Activated T-cell treated with anti-CD3 and anti-CD28 coated beads, Interleukin-2, amount 50 U/mL, for 24 hours (primary cell): ENCODE measurements around the gene DDX10.

Experiments
- DNase-seq: peaks from one replicate; pipeline ENCODE4 v3.0.0-alpha.2; 2020
- H3K27ac Mint-ChIP-seq: 2 replicates; pipeline ENCODE4 v1.8.0; 2020; ENCODE audit warnings: mild to moderate bottlenecking, mixed read lengths
- H3K27me3 Mint-ChIP-seq: 2 replicates; pipeline ENCODE4 v1.8.0; 2020; ENCODE audit warnings: mixed read lengths
- H3K36me3 Mint-ChIP-seq: 2 replicates; pipeline ENCODE4 v1.8.0; 2020; ENCODE audit warnings: low read depth, mixed read lengths
- H3K4me1 Mint-ChIP-seq: 2 replicates; pipeline ENCODE4 v1.8.0; 2020; ENCODE audit warnings: low read depth, mixed read lengths
- H3K4me3 Mint-ChIP-seq: 2 replicates; pipeline ENCODE4 v1.8.0; 2020; ENCODE audit warnings: mild to moderate bottlenecking, moderate library complexity, mixed read lengths
- H3K9me3 Mint-ChIP-seq: 2 replicates; pipeline ENCODE4 v1.8.0; 2020; ENCODE audit warnings: mixed read lengths

The DDX10 gene

DNA sequence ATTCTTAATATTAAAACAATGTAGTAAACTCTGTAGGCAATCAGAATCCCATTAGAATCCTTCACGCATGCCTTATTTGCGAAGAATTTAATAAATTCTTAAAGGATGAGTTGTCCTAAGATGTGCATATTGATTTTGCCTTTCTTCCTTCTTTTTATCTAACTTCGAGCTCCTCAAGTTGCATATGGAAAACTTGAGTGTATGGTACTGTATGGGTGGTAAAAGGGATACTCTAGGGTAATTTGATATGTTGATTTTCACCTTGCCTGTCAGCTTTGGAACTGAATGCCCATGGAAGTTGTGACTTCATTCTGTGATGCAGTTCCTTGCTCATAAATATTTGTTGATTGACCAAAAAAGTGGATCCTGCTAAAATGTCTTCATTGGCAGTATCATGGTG is 193.8 kb downstream of the DDX10 start:
- no peak overlapping the region for H3K27ac Mint-ChIP-seq
- H3K4me1 Mint-ChIP-seq: peaks cover 28% of the 10 kb centered on the region
- no peak for DNase-seq
- H3K27me3 Mint-ChIP-seq: no peaks in the 10 kb centered on the region
- no peaks in the 10 kb centered on the region for H3K9me3 Mint-ChIP-seq
- H3K36me3 Mint-ChIP-seq: peaks cover 42% of the 10 kb centered on the region
- H3K4me3 Mint-ChIP-seq: no peak overlapping the region

- H3K4me1 Mint-ChIP-seq: peaks cover 19% of the 10 kb centered on the region
- no peaks in the 10 kb centered on the region for H3K27me3 Mint-ChIP-seq
- H3K36me3 Mint-ChIP-seq: peaks cover 37% of the 10 kb centered on the region
- no peak overlapping the region for H3K4me3 Mint-ChIP-seq
- H3K27ac Mint-ChIP-seq: no peak overlapping the region
- no peak for DNase-seq
- no peaks in the 10 kb centered on the region for H3K9me3 Mint-ChIP-seq
Measured at GRCh38 chr11:108859510-108859909, 194.6 kb downstream of the DDX10 start.

GRCh38 chr11:108863528-108863927 is 198.7 kb downstream of the DDX10 start:
- no peak overlapping the region for H3K4me3 Mint-ChIP-seq
- no peaks in the 10 kb centered on the region for H3K27me3 Mint-ChIP-seq
- H3K4me1 Mint-ChIP-seq: peaks cover 32% of the 10 kb centered on the region
- H3K36me3 Mint-ChIP-seq: peaks cover 16% of the 10 kb centered on the region
- no peak for DNase-seq
- no peaks in the 10 kb centered on the region for H3K9me3 Mint-ChIP-seq
- no peak overlapping the region for H3K27ac Mint-ChIP-seq

DNA sequence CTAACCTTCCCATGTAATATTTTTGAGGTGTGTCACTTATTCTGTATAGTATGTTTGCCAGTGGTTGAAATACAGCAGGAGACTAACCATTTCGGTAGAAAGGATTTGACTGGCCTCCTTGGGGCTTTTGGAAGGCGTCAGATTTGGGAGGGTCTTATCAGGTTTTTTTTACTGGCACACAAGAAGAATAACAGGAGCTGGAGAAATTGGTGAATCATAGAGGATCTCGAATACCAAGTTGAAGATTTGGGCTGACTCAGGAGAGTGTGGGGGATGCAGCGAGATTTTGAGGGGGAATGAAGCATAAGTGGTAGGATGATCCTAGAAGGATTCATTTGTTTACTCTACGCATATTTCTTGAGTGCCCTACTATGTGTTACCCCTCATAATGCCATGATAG is 200.5 kb downstream of the DDX10 start:
- Mint-ChIP-seq H3K27me3 (no peaks in the 10 kb centered on the region), H3K9me3 (no peaks in the 10 kb centered on the region), H3K27ac (no peak overlapping the region), H3K4me1 (peaks cover 33% of the 10 kb centered on the region), H3K4me3 (no peak overlapping the region), H3K36me3 (peaks cover 4% of the 10 kb centered on the region)
- DNase-seq: no peak

GRCh38 chr11:108866781-108867180 is 201.9 kb downstream of the DDX10 start:
- Mint-ChIP-seq H3K27ac (no peak overlapping the region), H3K4me3 (no peak overlapping the region), H3K27me3 (no peaks in the 10 kb centered on the region), H3K9me3 (no peaks in the 10 kb centered on the region), H3K36me3 (peaks cover 2% of the 10 kb centered on the region), H3K4me1 (peaks cover 35% of the 10 kb centered on the region)
- no peak for DNase-seq

DNA sequence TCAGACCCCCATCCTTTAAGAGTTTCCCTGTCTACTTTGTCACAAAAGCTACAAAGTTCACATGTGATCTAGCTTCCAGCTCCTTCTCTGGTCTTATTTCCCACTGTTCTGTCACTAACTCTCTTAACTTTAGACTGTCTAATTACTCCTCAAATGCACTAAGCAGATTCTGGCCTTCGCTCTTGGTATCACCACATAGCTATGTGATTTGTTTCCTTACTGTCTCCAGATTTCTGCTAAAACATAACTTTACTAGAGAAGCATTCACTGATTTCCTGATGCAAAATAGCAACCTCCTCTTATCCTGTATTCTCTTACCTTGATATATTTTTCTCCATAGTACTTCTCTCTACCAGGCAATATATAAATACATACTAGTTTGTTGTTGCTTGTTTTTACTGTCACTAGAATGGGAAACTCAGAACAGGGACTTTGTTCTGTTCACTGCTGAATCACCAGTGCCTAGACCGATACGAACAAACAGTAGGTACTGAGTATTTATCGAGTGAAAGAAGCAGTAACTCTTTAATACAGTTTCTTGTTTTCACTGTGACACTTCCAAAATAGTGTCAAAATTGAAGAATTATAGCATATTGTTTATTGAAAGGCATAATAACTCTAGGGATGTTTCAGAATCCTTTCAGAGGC is 205.6 kb downstream of the DDX10 start:
- Mint-ChIP-seq H3K4me1 (peaks cover 48% of the 10 kb centered on the region), H3K36me3 (peaks cover 2% of the 10 kb centered on the region), H3K27me3 (no peaks in the 10 kb centered on the region), H3K4me3 (no peak overlapping the region), H3K9me3 (no peaks in the 10 kb centered on the region), H3K27ac (no peak overlapping the region)
- DNase-seq: no peak

GRCh38 chr11:108871152-108871551 is 206.3 kb downstream of the DDX10 start:
- Mint-ChIP-seq H3K27me3 (no peaks in the 10 kb centered on the region), H3K4me3 (no peak overlapping the region), H3K36me3 (peaks cover 2% of the 10 kb centered on the region), H3K27ac (no peak overlapping the region), H3K4me1 (peaks cover 48% of the 10 kb centered on the region), H3K9me3 (no peaks in the 10 kb centered on the region)
- DNase-seq: no peak

- Mint-ChIP-seq H3K27ac (no peak overlapping the region), H3K36me3 (peaks cover 2% of the 10 kb centered on the region), H3K27me3 (no peaks in the 10 kb centered on the region), H3K4me1 (peaks cover 41% of the 10 kb centered on the region), H3K9me3 (no peaks in the 10 kb centered on the region), H3K4me3 (no peak overlapping the region)
- DNase-seq: no peak
Measured at GRCh38 chr11:108871867-108872266, 207.0 kb downstream of the DDX10 start.

DNA sequence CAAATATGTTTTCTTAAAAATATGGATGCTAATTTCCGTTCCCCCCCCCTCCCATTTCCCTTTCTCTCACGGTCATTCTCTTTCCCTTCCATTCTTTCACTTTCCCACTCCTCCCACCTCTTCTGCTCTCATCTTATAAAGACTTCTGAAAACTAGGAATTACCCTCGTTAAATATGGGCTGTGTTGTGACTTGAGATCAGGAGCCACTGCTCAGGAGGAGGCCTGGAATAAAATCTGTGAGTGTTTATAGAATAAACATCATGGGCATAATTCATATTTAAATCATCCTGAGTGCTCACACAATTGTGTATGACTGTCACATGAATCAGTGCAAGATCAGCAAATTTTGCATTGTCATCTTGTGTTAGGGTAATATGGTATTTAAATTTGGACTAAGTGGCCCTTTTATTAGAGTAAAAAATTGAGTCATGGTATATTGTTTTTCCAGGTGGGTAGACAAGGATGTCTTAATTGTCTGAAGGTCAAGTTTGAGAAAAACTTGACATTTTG is 208.0 kb downstream of the DDX10 start:
- H3K4me1 Mint-ChIP-seq: peaks cover 36% of the 10 kb centered on the region
- no peak for DNase-seq
- no peak overlapping the region for H3K4me3 Mint-ChIP-seq
- H3K36me3 Mint-ChIP-seq: peaks cover 3% of the 10 kb centered on the region
- no peaks in the 10 kb centered on the region for H3K27me3 Mint-ChIP-seq
- no peaks in the 10 kb centered on the region for H3K9me3 Mint-ChIP-seq
- peak overlapping the region; percentile 9 for H3K27ac Mint-ChIP-seq

- H3K27ac Mint-ChIP-seq: peak overlapping the region; percentile 9
- DNase-seq: no peak
- H3K9me3 Mint-ChIP-seq: no peaks in the 10 kb centered on the region
- H3K4me1 Mint-ChIP-seq: peaks cover 31% of the 10 kb centered on the region
- H3K36me3 Mint-ChIP-seq: peaks cover 7% of the 10 kb centered on the region
- no peak overlapping the region for H3K4me3 Mint-ChIP-seq
- no peaks in the 10 kb centered on the region for H3K27me3 Mint-ChIP-seq
Measured at GRCh38 chr11:108873310-108873709, 208.4 kb downstream of the DDX10 start.

DNA sequence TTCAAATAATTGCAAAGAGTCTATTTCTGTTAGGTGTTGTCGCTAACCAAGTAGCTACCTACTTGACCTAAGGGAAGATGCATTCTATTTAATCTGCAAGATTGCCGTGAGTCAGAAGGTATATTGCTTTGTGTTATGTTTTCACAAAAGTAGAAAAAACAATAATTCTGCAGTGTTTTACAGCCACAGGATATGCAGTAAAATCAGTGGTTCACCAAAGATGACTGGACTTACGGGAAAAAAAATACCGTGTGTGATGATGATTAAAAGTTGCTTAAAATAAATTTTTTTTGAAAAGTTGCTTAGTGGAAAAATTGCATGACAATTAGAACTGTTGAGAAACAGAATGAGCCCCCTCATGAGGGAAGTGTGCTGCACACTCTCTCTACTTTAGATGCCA is 209.1 kb downstream of the DDX10 start:
- Mint-ChIP-seq H3K27ac (no peak overlapping the region), H3K4me1 (peaks cover 26% of the 10 kb centered on the region), H3K36me3 (peaks cover 10% of the 10 kb centered on the region), H3K4me3 (no peak overlapping the region), H3K27me3 (no peaks in the 10 kb centered on the region), H3K9me3 (no peaks in the 10 kb centered on the region)
- no peak for DNase-seq

- no peak for DNase-seq
- Mint-ChIP-seq H3K27me3 (no peaks in the 10 kb centered on the region), H3K9me3 (no peaks in the 10 kb centered on the region), H3K36me3 (peaks cover 10% of the 10 kb centered on the region), H3K27ac (no peak overlapping the region), H3K4me3 (no peak overlapping the region), H3K4me1 (peaks cover 26% of the 10 kb centered on the region)
Measured at GRCh38 chr11:108875134-108875533, 210.3 kb downstream of the DDX10 start.

- peaks cover 8% of the 10 kb centered on the region for H3K36me3 Mint-ChIP-seq
- no peaks in the 10 kb centered on the region for H3K27me3 Mint-ChIP-seq
- no peak overlapping the region for H3K4me3 Mint-ChIP-seq
Measured at GRCh38 chr11:108877178-108877577, 212.3 kb downstream of the DDX10 start.

GRCh38 chr11:108880510-108880909 is 215.6 kb downstream of the DDX10 start:
- Mint-ChIP-seq H3K27ac (no peak overlapping the region), H3K9me3 (no peaks in the 10 kb centered on the region), H3K4me3 (no peak overlapping the region), H3K36me3 (peaks cover 11% of the 10 kb centered on the region), H3K27me3 (no peaks in the 10 kb centered on the region), H3K4me1 (peaks cover 16% of the 10 kb centered on the region)
- no peak for DNase-seq

More at GRCh38 chr11:108877178-108877577, 212.3 kb downstream of the DDX10 start:
- H3K9me3 Mint-ChIP-seq: no peaks in the 10 kb centered on the region
- DNase-seq: no peak
- peaks cover 27% of the 10 kb centered on the region for H3K4me1 Mint-ChIP-seq
- H3K27ac Mint-ChIP-seq: no peak overlapping the region

DNA sequence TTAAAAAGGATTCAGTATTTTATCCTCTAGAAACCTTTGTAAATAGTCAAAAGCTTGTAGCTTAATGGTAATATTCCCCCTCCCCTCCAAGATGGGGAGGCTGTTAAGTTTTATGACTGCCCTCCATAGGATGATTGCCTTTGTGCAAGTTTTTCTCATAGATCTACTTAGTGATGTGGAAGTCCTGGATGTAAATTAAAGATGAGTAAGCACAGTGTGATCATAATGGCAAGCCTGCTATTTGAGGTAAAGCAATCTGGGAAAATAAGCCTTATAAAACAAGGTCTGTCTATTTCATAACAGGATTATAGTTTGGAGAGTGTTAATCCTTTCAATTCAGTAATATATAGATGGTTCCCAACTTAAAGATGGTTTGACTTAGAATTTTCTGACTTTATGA is 216.3 kb downstream of the DDX10 start:
- H3K4me1 Mint-ChIP-seq: peaks cover 20% of the 10 kb centered on the region
- H3K27me3 Mint-ChIP-seq: no peaks in the 10 kb centered on the region
- no peaks in the 10 kb centered on the region for H3K9me3 Mint-ChIP-seq
- H3K4me3 Mint-ChIP-seq: no peak overlapping the region
- no peak overlapping the region for H3K27ac Mint-ChIP-seq
- H3K36me3 Mint-ChIP-seq: peaks cover 11% of the 10 kb centered on the region
- no peak for DNase-seq
